Fibroblast of peridontal ligament (primary cell): ENCODE results near the gene TARM1.

Source experiments
- DNase-seq: peaks from one replicate; pipeline ENCODE4 v3.0.0-alpha.2; 2010; ENCODE audit errors: extremely low read depth

Gene TARM1

DNA sequence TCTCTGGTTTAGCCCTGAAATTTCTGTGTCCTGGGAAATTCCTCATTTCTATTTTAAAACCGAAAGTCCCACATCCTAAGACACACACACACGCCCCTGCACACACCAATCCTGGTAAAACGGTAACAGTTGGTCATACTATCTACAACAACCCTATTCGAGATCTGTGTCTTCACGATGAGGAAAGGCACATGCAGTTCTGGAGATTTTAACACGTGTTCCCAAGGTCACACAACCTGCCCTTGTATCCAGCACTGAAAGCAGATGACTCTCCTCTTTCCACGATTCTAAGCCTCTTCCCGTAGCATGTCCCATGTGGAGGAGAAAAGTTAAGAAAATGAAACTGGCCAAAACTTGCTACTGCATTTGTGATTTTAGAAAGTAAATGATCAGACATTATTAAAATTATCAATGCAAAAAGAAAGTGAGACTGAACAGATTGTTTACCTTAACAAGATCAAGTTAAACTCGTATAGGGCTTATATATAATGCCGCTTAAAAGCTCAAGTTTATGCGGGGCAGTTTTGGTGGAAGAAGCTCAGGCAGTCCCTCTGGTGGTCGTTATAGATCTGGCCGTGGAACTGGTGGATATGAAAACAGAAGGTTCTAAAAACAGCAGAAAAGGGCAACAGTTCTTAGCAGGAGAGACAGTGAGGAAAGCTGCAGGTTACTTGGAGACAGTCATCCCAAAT, 50.1 kb downstream of the TARM1 start:
- DNase-seq, result peak; percentile 49

DNA sequence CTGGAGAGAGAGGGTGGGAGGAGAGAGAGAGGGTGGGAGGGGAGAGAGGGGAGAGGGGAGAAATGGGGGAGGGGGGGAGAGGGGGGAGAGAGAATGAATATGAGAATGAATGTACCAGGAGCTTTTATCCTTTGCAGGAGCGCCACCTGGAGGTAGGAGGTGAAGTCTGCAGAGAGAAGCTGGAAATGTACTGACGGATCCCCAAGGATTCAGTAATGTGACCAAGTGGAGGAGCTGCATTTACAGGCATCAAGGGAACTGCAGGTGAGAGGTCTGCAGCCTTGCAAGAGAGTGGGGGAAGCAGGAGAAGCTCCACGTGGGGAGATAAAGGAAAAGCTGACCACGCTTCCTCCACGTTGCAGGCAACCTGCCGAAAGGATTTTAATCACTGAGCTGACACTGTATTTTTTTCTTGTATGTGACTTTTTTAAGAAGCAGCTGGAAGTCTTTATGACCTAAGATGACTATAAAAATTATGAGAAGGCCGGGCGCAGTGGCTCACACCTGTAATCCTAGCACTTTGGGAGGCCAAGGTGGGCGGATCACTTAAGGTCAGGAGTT, 51.2 kb downstream of the TARM1 start:
- peak; percentile 71 for DNase-seq

DNA sequence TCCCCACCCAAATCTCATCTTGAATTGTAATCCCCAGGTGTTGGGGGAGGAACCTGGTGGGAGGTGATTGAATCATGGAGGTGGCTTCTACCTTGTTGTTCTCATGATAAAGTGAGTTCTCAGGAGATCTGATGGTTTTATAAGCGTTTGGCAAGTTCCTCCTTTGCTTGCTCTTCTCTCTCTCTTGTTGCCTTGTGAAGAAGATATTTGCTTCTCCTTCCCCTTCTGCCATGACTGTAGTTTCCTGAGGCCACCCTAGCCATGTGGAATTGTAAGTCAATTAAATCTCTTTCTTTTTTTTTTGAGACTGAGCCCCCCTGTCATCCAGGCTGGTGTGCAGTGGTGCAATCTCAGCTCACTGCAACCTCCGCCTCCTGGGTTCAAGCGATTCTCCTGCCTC, 51.9 kb downstream of the TARM1 start:
- DNase-seq, result no peak

DNA sequence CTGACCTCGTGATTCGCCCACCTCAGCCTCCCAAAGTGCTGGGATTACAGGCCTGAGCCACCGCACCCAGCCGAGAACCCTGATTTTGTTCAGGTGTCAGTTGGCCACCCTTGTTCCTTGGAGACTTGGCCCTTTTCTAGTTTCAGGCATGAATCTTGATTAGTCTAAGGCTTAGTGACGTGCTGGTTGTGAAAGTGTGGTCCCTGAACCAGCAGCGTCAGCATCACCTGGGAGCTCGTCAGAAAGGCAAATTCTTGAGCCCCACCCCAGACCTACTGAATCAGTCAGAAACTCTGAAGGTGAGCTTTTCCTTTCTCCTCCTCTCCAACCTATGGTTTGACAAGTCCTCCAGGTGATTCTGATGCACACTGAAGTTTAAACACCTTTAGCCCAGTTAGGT, 54.5 kb downstream of the TARM1 start:
- no peak for DNase-seq

DNA sequence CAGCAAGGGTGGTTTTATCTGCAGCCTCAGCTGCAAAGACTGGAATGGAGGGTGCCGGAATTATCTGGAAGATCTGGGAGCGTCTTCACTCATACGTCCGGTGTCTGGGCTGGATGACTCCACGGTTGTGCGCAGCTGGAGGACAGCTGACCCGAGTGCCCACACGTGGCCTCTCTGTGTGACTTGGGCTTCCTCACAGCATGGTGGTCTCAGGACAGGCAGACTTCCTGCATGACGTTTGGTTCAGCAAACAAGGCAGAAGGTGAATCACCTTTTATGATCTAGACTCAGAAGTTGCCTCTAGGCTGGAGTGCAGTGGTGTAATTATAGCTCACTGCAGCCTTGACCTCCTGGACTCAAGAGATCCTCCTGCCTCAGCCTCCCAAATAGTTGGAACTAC, 56.5 kb downstream of the TARM1 start:
- DNase-seq, result no peak

DNA sequence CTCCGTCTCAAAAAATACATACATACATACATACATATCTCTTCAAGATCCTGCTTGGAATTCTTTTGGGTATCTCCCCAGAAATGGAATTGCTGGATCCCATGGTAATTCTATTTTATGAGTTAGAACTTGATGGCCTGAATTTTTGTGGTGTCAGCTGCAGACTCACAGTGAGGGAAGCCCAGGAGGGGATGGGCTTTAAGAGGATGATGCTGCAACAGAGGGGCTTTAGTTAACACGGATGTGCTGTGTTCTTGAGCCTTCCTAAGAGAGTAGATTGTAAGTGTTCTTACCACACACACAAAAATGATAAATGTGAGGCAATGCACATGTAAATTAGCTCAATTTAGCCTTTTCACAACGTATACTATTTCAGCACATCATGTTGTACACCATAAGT, 58.0 kb downstream of the TARM1 start:
- peak; percentile 4 for DNase-seq

DNA sequence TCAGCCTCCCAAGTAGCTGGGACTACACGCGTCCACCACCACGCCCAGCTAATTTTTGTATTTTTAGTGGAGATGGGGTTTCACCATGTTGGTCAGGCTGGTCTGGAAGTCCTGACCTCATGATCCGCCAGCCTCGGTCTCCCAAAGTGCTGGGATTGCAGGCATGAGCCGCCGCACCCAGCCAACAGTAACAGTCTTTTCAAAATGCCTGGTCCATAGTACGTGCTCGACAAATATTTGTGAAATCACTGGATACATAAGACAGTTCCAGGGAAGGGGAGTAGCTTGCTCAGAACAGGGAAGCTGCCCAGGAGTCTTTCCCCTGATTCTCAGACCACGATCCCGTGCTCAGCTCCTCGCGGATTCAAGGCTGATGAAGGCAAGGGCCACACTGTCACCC, 59.2 kb downstream of the TARM1 start:
- DNase-seq, result no peak

DNA sequence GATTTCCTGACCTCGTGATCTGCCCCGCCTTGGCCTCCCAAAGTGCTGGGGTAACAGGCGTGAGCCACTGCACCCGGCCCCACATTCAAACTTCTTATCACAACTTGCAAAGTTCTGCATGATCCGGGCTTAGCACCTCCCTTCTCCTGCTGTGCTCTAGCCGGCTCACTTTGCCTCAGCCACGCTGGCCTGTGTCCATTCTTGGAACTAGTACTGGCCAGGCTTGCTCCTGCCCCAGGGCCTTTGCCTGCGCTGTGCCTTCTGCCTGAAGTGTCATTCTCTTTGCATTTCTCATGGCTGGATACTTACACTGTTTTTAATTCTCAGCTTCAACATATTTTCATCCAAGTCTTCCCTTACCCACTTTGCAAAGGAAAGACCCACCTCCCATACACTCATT, 59.8 kb downstream of the TARM1 start:
- DNase-seq, result no peak
